T-helper 9 cell (primary cell): ENCODE data around the gene SNRNP48.

Experiments
- DNase-seq: peaks from one replicate; pipeline ENCODE4 v3.0.0-alpha.2; 2020

Gene SNRNP48

DNA sequence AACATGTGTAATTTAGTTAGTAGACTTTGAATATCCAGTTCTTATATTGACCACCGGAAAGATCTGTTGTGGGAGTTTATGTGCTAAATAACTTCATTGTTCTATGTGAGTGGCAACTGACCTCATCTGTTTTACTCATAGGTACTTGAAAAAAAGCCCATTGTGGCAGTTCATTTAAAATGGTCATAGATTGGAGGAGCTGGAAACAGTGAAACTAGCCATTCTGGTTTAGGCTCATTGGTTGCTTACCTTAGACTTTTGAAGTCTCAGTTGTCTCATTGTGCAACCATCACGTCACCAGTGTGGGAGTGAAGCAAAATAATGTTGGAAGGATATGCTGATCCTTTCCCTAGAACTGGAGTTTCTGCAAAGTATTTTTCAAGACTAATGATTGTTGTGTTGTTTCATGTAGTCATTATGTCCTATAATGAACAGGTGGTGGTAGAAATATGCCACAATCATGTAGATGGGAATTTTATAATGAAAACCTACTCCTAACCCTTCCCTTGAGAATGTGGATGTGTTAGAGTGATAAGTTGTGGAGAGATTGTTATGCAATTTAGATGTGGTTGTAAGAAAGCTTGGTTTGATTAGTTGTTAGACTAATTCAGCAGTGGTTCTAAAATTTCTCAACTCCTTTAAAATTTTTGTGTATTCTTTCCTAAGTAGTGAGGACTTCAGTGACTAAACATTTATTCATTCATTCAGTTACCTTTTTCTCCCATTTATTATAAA, 30.2 kb upstream of the SNRNP48 start:
- no peak for DNase-seq

DNA sequence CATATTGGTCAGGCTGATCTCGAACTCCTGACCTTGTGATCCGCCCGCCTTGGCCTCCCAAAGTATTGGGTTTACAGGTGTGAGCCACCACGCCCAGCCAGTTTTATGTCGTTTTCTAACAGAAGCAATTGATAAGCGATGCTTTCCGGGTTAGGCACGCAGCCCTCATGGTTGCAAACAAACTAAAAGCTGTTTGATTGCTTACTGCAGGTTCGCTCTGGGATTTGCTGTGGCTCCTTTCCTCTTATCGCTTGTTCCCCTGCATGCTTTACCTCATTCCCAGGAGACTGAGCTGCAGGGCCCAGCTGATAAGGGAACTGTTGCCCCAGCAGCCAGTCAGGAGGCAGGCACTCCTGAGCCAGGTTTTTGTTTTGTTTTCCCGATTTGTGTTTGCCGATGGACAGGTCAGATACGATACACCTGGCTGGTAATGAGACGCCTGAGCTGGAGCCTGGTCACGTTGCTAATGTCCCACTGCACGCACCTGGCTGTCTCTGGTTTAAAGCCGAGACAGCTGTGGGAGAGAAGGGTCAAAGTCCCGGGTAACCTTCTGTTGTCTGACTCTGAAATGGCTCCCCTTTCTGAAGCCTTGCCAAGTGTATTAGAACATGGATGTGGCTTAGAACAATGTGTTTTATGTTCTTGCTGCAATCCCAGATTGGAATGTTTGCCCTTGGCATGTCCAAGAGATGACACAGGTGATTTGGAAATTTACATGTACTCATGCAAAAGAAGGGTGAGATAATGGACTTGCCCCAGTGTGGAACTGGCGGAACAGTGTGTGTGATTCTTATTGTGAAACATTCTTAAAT, 28.6 kb upstream of the SNRNP48 start:
- no peak for DNase-seq

DNA sequence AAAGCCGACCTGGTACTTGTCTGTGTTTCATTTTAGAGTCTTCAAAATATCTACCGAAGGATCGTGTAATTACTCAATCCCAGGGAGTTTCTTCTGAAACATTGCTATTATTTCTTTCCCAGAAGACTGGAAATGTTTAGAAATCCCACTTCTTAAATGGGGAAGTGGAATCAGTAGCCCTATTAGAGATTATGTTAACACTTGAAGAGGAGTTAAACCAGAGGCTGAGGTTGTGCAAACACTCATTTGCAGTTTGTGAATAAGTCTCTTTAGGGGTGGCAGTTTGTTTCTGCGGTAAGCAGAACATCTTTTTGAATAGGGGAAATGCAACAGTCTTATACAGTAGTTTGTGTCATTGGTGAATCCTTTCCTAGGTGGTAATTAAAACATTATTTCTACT, 27.2 kb upstream of the SNRNP48 start:
- DNase-seq, result no peak

DNA sequence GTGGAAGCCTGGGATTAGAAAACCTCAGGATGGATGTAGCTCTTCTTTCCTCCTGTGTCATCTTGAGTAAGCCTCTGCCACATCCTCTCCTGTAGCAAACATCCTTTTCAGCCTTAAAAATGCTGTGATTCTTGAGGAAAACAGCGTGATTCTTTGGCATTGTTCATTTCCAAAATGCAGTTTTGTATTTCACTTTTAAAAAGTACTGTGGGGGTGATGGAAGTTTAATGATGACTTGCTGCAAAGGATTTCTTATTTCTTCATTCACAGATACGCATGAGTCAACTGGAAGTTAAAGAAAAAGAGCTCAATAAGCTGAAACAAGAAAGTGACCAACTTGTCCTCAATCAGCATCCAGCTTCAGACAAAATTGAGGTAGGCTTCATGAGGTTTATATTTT, 23.9 kb upstream of the SNRNP48 start:
- DNase-seq, result no peak

DNA sequence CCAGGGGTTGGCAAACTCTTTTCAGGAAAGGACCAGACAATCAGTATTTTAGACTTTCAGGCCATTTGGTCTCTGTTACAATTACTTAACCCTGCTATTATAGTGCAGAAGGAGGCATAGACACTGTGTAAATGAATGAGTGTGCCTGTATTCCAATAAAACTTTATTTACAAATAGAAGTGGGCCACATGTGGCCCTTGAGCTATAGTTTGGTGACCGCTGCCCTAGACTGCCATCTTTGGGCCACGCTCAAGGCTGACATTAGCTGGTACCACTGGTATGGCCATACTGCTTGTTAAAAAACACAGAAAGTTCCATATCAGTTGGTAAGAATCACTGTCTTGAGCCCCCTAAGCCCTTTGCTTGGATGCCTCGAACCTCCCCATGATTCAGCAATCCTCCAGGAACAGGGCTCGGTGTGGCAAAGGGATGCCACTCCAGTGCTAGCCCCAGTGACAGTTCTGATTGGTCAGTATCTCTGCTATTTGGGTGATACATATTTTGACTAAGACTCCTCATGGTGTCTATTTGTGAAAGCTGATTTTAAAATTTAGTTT, 23.3 kb upstream of the SNRNP48 start:
- DNase-seq, result no peak

- no peak for DNase-seq
These were observed 22.0 kb upstream of the SNRNP48 start for GRCh38 chr6:7568021-7568420.

- no peak for DNase-seq
These were observed 20.9 kb upstream of the SNRNP48 start for GRCh38 chr6:7569082-7569481.

DNA sequence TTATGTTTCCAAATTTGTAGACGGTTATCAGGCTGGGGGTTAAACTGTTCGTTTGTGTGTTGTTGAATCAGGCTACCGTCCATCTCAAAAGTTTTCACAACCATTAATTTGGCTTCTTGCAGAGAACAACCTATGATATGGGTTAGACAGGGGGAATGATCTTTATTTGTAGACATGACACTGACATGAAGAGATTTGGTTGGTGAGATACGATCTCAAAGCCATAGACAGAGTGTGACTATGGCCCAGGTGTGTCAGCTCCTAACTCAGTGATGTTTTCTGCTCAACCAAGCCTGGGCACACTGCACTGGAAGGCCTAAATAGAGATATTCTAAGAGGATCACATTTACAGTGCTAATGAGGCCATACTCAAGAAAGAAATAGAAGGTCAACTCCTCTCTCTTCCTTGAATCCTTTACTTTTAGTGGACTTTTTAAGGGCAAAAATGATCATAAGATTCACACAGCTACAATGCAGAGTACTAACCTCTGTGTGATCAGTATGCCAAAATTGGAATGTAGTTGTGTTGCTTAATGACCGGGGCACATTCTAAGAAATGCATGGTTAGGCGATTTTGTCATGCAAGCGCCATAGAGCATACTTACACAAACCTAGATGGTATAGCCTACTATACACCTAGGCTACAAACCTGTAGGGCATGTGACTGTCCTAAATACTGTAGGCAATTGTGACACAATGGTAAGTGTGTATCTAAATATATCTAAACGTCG, 17.6 kb upstream of the SNRNP48 start:
- no peak for DNase-seq

DNA sequence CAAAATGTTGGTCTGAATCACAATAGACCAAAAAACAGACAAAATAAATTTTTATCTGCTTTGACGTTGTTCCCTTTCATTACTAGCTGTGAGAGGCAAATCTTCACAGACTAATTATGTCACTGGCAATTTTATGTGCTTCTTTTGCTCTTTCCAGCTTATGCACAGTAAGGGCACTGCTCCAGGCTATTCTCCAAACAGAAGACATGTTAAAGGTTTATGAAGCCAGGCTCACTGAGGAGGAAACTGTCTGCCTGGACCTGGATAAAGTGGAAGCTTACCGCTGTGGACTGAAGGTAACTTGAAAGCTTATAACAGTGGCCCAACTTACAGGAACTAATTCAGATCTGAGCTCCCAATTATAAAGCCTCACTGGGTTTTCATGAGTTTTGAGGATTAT, 15.5 kb upstream of the SNRNP48 start:
- no peak for DNase-seq

GRCh38 chr6:7578516-7578915, 11.5 kb upstream of the SNRNP48 start:
- DNase-seq, result no peak

DNA sequence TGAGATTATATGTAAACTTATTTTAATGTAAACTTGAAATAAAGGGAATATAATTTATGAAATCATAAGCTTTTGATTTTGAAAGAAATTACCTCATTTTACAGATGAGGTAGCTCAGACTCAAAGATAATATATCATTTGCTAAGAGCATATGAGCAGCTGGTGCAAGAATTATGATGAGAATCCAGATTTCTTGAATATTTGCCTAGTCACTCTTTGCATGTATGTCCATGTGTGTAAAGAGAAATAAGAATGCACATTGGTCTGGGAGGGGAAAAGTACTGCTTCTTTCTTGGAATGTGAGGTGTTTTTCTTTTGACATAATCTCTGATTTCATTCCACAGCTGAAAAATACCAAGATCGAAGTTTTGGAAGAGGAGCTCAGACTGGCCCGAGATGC, 11.1 kb upstream of the SNRNP48 start:
- DNase-seq, result no peak

DNA sequence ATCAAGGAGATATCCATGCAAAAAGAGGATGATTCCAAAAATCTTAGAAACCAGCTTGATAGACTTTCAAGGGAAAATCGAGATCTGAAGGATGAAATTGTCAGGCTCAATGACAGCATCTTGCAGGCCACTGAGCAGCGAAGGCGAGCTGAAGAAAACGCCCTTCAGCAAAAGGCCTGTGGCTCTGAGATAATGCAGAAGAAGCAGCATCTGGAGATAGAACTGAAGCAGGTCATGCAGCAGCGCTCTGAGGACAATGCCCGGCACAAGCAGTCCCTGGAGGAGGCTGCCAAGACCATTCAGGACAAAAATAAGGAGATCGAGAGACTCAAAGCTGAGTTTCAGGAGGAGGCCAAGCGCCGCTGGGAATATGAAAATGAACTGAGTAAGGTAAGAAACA, 10.1 kb upstream of the SNRNP48 start:
- DNase-seq, result no peak

DNA sequence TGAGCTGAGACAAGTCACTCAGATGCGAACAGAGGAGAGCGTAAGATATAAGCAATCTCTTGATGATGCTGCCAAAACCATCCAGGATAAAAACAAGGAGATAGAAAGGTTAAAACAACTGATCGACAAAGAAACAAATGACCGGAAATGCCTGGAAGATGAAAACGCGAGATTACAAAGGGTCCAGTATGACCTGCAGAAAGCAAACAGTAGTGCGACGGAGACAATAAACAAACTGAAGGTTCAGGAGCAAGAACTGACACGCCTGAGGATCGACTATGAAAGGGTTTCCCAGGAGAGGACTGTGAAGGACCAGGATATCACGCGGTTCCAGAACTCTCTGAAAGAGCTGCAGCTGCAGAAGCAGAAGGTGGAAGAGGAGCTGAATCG, 9.5 kb upstream of the SNRNP48 start:
- no peak for DNase-seq

GRCh38 chr6:7580927-7581618, 8.9 kb upstream of the SNRNP48 start:
- no peak for DNase-seq

DNA sequence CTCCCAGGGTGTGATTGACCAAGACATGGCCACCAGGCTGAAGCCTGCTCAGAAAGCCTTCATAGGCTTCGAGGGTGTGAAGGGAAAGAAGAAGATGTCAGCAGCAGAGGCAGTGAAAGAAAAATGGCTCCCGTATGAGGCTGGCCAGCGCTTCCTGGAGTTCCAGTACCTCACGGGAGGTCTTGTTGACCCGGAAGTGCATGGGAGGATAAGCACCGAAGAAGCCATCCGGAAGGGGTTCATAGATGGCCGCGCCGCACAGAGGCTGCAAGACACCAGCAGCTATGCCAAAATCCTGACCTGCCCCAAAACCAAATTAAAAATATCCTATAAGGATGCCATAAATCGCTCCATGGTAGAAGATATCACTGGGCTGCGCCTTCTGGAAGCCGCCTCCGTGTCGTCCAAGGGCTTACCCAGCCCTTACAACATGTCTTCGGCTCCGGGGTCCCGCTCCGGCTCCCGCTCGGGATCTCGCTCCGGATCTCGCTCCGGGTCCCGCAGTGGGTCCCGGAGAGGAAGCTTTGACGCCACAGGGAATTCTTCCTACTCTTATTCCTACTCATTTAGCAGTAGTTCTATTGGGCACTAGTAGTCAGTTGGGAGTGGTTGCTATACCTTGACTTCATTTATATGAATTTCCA, 4.6 kb upstream of the SNRNP48 start:
- DNase-seq, result no peak

DNA sequence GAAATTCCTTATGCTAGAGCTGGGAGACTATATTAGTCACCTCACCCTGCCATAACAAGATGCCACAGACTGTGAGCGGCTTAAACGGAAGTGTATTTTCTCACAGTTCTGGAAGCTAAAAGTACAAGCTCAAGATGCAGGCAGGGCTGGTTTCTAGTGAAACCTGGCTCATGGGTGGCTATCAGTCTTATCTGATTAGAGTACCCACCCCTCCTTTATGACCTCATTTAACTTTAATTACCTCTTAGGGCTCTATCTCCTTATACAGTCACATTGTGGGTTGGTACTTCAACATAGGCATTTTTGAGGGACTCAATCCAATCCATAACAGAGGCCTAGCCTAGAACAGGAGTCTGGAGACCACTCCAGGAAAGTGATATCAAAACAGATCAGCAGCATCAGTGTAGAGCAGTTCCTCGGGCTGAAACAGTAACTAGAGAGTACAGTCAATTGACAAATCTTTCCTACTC, 2.3 kb upstream of the SNRNP48 start:
- DNase-seq, result no peak

DNA sequence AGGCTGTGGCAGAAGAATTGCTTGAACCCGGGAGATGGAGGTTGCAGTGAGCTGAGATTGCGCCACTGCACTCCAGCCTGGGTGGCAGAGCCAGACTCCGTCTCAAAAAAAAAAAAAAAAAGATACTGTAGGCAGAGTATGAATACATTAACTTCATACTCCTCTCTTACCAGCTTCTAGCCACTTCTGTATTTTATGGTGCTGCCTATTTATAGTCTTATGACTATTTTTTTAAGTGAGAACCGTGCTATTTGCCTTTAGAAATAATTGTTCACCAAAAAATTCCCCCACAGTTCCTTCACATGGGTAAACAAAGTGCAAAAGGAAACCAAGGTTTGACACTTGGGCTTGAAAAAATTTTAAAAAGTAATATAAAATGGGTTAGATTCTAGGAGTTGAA, 1.5 kb upstream of the SNRNP48 start:
- DNase-seq, result no peak

DNA sequence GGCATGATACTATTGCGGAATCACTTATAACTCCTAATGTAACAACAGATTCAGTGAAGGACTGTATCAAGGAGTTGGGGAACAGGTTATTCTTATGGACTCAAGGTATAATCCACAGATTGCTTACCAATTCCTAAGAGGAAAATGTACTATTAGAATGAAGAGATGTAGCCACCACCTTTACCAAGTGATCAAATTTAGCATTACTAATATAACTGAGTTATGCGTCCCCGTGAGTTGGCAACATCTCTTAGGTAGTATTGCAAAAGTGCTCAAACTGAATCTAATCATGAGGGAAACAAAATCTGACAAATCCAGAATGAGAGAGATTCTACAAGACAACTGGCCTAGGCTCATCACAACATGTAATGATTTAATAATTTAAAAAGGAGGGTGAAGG, 777 bp upstream of the SNRNP48 start:
- no peak for DNase-seq

- no peak for DNase-seq
These were observed 912 bp downstream of the SNRNP48 start for GRCh38 chr6:7590918-7591302.

DNA sequence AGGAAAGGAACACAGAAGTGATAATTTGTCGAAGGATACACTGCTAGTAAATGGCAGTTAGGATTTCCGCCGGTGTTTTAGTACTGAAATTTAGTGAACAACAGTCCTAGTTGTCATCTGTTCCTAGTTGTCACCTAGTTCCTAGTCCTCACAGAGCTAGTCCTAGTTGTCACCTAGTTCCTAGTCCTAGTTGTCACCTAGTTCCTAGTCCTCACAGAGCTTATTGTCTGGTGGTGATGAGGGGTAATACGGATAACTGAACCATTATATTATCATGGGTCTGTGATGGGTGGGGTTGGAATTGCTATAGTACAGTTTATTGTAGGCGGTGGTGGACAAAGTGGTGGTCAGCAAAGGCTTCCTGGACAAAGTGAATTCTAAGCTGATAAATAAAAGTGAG, 1.8 kb downstream of the SNRNP48 start:
- DNase-seq, result no peak

DNA sequence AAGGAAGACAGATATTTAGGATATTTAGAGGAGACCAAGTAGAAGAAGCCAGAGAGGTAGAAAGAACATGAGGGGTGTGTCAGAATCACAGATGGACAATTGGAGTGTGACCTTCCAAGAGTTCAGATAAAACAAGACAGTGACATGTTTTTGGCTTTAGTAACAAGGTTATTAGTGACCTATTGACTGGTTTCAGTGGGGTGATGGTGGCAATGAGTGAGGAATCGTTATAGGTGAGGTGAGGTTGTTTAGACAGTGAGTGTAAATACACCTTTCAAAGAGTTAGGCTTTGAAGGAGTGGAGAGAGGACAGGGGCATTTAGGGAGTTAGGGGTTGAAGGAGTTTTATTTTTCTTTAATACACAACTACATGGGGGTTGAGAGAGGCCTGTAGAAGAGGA, 3.2 kb downstream of the SNRNP48 start:
- no peak for DNase-seq

DNA sequence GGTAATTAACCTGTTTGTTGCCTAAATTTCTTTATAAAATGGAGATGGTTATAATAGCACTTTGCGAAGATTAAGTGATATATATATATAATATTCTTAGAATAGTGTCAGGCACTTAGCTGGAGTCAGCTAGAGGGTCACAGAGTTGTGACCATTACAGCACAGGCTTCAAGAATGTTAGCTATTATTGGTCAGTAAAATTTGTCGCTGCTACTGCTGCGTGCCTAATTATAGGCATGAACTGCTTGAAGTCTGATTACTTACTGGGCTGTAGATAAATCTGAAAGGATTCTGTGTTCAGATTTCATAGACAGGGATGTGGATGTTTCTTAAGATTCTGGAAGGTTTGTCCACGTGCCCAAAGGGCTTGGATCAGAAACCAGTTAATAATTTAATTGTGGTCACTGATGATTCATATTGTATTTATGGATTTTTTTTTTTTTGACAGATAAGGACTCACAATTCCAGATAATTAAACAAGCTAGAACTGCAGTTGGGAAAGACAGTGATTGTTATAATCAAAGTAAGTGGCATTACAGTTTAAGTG, 4.7 kb downstream of the SNRNP48 start:
- DNase-seq, result no peak
